GM12875 (cell line): ENCODE results near the gene CCNB1.
"Not testable (repeated sequence)": the region's sequence is repeated elsewhere in the genome, so short reads cannot be mapped to it uniquely, and the experiment has no call there.

ENCODE experiments used
- H3K4me3 ChIP-seq: one replicate; pipeline ENCODE4 v1.5.1; 2011; ENCODE audit warnings: low read depth, low read length, control low read depth
- CTCF ChIP-seq: IDR thresholded peaks from 2 replicates; pipeline ENCODE4 v1.5.1; 2011; ENCODE audit warnings: low read depth, mild to moderate bottlenecking, control low read depth, inconsistent platforms, low read length, moderate library complexity, borderline replicate concordance; ENCODE audit not compliant: insufficient read depth

Gene CCNB1

GRCh38 chr5:69138766-69139165 lies 28.2 kb upstream of the CCNB1 start:
- no peak for TF ChIP-seq CTCF
- no peak overlapping the region for H3K4me3 ChIP-seq

GRCh38 chr5:69140239-69140638 lies 26.7 kb upstream of the CCNB1 start:
- not testable (repeated sequence) for H3K4me3 ChIP-seq

GRCh38 chr5:69140827-69141226 lies 26.1 kb upstream of the CCNB1 start:
- no peak for TF ChIP-seq CTCF

GRCh38 chr5:69148576-69148975 lies 18.4 kb upstream of the CCNB1 start:
- H3K4me3 ChIP-seq = not testable (repeated sequence)

More at GRCh38 chr5:69140827-69141226, 26.1 kb upstream of the CCNB1 start:
- H3K4me3 ChIP-seq = no peak overlapping the region

- no peak for TF ChIP-seq CTCF
- no peak overlapping the region for H3K4me3 ChIP-seq
These were observed 17.8 kb upstream of the CCNB1 start for GRCh38 chr5:69148981-69149675.

- no peak for TF ChIP-seq CTCF
- H3K4me3 ChIP-seq = no peak overlapping the region
These were observed 17.3 kb upstream of the CCNB1 start for GRCh38 chr5:69149676-69150010.

- TF ChIP-seq CTCF = no peak
- no peak overlapping the region for H3K4me3 ChIP-seq
These were observed 14.2 kb upstream of the CCNB1 start for GRCh38 chr5:69152731-69153130.

- no peak for TF ChIP-seq CTCF
- no peak overlapping the region for H3K4me3 ChIP-seq
These were observed 10.5 kb upstream of the CCNB1 start for GRCh38 chr5:69156456-69156855.
